Thyroid gland (tissue), 4 donors: ENCODE data around the gene MIGA1.

ENCODE experiments used
- CTCF ChIP-seq, 6 experiments: fragments of 200-600 bp in 3 of 6; fragments of 450-650 bp in 3 of 6; sonication (generic) in 3 of 6; IDR thresholded peaks; one replicate each; pipeline ENCODE4 v1.5.1; 2016 to 2019; ENCODE audit warnings: antibody characterized with exemption in 6 of 6, mild to moderate bottlenecking in 2 of 6, inconsistent platforms in 1 of 6, moderate library complexity in 1 of 6
- POLR2A ChIP-seq, 2 donors: fragments of 450-650 bp; IDR thresholded peaks; one replicate each; pipeline ENCODE4 v1.6.1; 2017; ENCODE audit warnings: antibody characterized with exemption in 2 of 2, mild to moderate bottlenecking in 2 of 2, moderate library complexity in 1 of 2

- no peak for TF ChIP-seq CTCF (IDR thresholded peaks at IDR 0.05)
- no peak for TF ChIP-seq POLR2A (IDR thresholded peaks at IDR 0.05)
Measured at GRCh38 chr1:77906624-77907023, 127.2 kb downstream of the MIGA1 start.
